H1 (cell line): ENCODE data around the gene GHRH. TPM values are rescaled to one million over a fixed set of nuclear protein-coding genes. Genes with fewer than 3 reads are reported as not detected.

Source experiments
- CTCF ChIA-PET: fragments of 300-600 bp; sonication (Branson Sonifier 250); formaldehyde crosslinking; loops from one replicate; lab custom pipeline; 2021; ENCODE audit not compliant: partially characterized antibody; lab: Charles Lee
- POLR2A ChIA-PET: fragments of 300-600 bp; sonication (Branson Sonifier 250); formaldehyde crosslinking; loops from one replicate; lab custom pipeline; 2021; ENCODE audit warnings: inconsistent platforms; ENCODE audit not compliant: partially characterized antibody; lab: Charles Lee
- DNase-seq, 2 experiments: peaks; one replicate each; pipeline versions ENCODE4 v3.0.0 to v3.0.0-alpha.2; 2010 to 2022; ENCODE audit warnings: low spot score in 2 of 2, low read depth in 1 of 2, mixed read lengths in 1 of 2
- FAIRE-seq: peaks from 2 replicates; lab custom pipeline; 2011; peaks lifted over from hg19 to GRCh38; lab: Jason Lieb, UNC
- H2AFZ ChIP-seq: 2 replicates; pipeline ENCODE4 v1.8.1; 2012; ENCODE audit warnings: low read length, inconsistent platforms
- H2AK5ac ChIP-seq: 2 replicates; pipeline ENCODE4 v1.6.1; 2013; ENCODE audit warnings: low read depth, low read length
- H2BK120ac ChIP-seq: replicated peaks from 2 replicates; pipeline ENCODE3; 2013; ENCODE audit warnings: low read depth, low read length, inconsistent platforms
- H2BK12ac ChIP-seq: 2 replicates; pipeline ENCODE4 v1.6.1; 2013; ENCODE audit warnings: low read depth, low read length
- H2BK15ac ChIP-seq: 2 replicates; pipeline ENCODE4 v1.6.1; 2013; ENCODE audit warnings: low read length
- H2BK20ac ChIP-seq: 2 replicates; pipeline ENCODE4 v1.6.1; 2013; ENCODE audit warnings: low read length
- H2BK5ac ChIP-seq: 2 replicates; pipeline ENCODE4 v1.6.1; 2013; ENCODE audit warnings: low read depth, low read length
- H3K14ac ChIP-seq: 2 replicates; pipeline ENCODE4 v1.6.1; 2013; ENCODE audit warnings: inconsistent platforms; ENCODE audit not compliant: insufficient read length
- H3K18ac ChIP-seq: 2 replicates; pipeline ENCODE4 v1.6.1; 2013; ENCODE audit warnings: low read length; ENCODE audit errors: extremely low read depth
- H3K23ac ChIP-seq: 2 replicates; pipeline ENCODE4 v1.6.1; 2013; ENCODE audit warnings: inconsistent platforms; ENCODE audit not compliant: insufficient read length
- H3K23me2 ChIP-seq: 2 replicates; pipeline ENCODE4 v1.6.1; 2013; ENCODE audit warnings: low read depth, low read length
- H3K27ac ChIP-seq: 2 replicates; pipeline ENCODE4 v1.6.1; 2011; ENCODE audit warnings: low read depth, low read length, inconsistent platforms
- H3K27me3 ChIP-seq, 4 experiments: replicated peaks in 1 of 4; 1 replicate in 1 of 4; 2 replicates in 3 of 4; pipeline versions ENCODE4 v1.6.1 to v1.8.1; 2011 to 2013; ENCODE audit warnings: low read length in 3 of 4, mild to moderate bottlenecking in 3 of 4, inconsistent platforms in 2 of 4, mixed read lengths in 2 of 4, moderate library complexity in 1 of 4; ENCODE audit not compliant: control insufficient read depth in 3 of 4, insufficient read depth in 3 of 4; ENCODE audit errors: extremely low read depth in 1 of 4
- H3K36me3 ChIP-seq, 4 experiments: 2 replicates each; pipeline versions ENCODE4 v1.6.1 to v1.8.1; 2011 to 2013; ENCODE audit warnings: mild to moderate bottlenecking in 4 of 4, low read length in 3 of 4, moderate library complexity in 2 of 4, control low read depth in 1 of 4, inconsistent platforms in 1 of 4; ENCODE audit not compliant: insufficient read depth in 4 of 4, control insufficient read depth in 2 of 4
- H3K4ac ChIP-seq: replicated peaks from 2 replicates; pipeline ENCODE3; 2013; ENCODE audit warnings: low read length, low read depth, mixed read lengths, inconsistent platforms; ENCODE audit not compliant: insufficient read length
- H3K4me1 ChIP-seq, 4 experiments: replicated peaks in 1 of 4; 1 replicate in 1 of 4; 2 replicates in 3 of 4; pipeline versions ENCODE4 v1.6.1 to v1.8.1; 2011 to 2013; ENCODE audit warnings: low read length in 3 of 4, inconsistent platforms in 2 of 4, mixed read lengths in 1 of 4; ENCODE audit not compliant: insufficient read depth in 4 of 4, control insufficient read depth in 3 of 4
- H3K4me2 ChIP-seq, 2 experiments: 2 replicates each; pipeline versions ENCODE4 v1.6.1 to v1.8.1; 2011 to 2013; ENCODE audit warnings: low read depth in 2 of 2, low read length in 2 of 2, control low read depth in 1 of 2, inconsistent platforms in 1 of 2, mild to moderate bottlenecking in 1 of 2; ENCODE audit not compliant: insufficient read depth in 1 of 2
- H3K4me3 ChIP-seq, 4 experiments: fragments of 200-600, 300-600 bp in 1 of 4; sonication (generic), shearing (Covaris generic), sonication (Bioruptor Twin) in 1 of 4; 2 replicates each; pipeline versions ENCODE4 v1.5.1 to v1.8.1; 2011 to 2016; ENCODE audit warnings: low read length in 4 of 4, low read depth in 3 of 4, control low read depth in 2 of 4, inconsistent platforms in 2 of 4, mild to moderate bottlenecking in 2 of 4, mixed read lengths in 1 of 4, moderate library complexity in 1 of 4; ENCODE audit not compliant: insufficient read depth in 2 of 4; ENCODE audit errors: extremely low read depth in 1 of 4
- H3K56ac ChIP-seq: replicated peaks from 2 replicates; pipeline ENCODE3; 2013; ENCODE audit warnings: low read depth, mild to moderate bottlenecking, mixed read lengths, low read length, inconsistent platforms; ENCODE audit not compliant: insufficient read length
- H3K79me1 ChIP-seq: 2 replicates; pipeline ENCODE4 v1.6.1; 2013; ENCODE audit warnings: low read depth, low read length, control low read depth
- H3K79me2 ChIP-seq, 2 experiments: 2 replicates each; pipeline versions ENCODE4 v1.6.1 to v1.8.1; 2012 to 2013; ENCODE audit warnings: low read length in 2 of 2, mild to moderate bottlenecking in 2 of 2, inconsistent platforms in 1 of 2; ENCODE audit not compliant: insufficient read depth in 2 of 2, control insufficient read depth in 1 of 2
- H3K9ac ChIP-seq, 4 experiments: replicated peaks in 1 of 4; 1 replicate in 1 of 4; 2 replicates in 3 of 4; pipeline versions ENCODE4 v1.6.1 to v1.8.1; 2011 to 2013; ENCODE audit warnings: low read depth in 3 of 4, low read length in 3 of 4, control low read depth in 2 of 4, mild to moderate bottlenecking in 2 of 4, moderate library complexity in 2 of 4, inconsistent platforms in 1 of 4; ENCODE audit errors: extremely low read depth in 1 of 4
- H3K9me3 ChIP-seq, 2 experiments: 2 replicates each; pipeline versions ENCODE4 v1.6.1 to v1.8.1; 2012 to 2013; ENCODE audit warnings: mild to moderate bottlenecking in 2 of 2, moderate library complexity in 2 of 2, control low read depth in 1 of 2, inconsistent platforms in 1 of 2, low read depth in 1 of 2, low read length in 1 of 2, mixed read lengths in 1 of 2; ENCODE audit not compliant: insufficient read depth in 2 of 2
- H4K20me1 ChIP-seq, 2 experiments: replicated peaks in 1 of 2; 2 replicates each; pipeline versions ENCODE3 to v1.8.1; 2011 to 2013; ENCODE audit warnings: inconsistent platforms in 2 of 2, low read length in 2 of 2, mild to moderate bottlenecking in 1 of 2; ENCODE audit not compliant: insufficient read depth in 2 of 2, control insufficient read depth in 1 of 2
- H4K5ac ChIP-seq: 2 replicates; pipeline ENCODE4 v1.6.1; 2013; ENCODE audit warnings: low read length, low read depth, mixed read lengths, inconsistent platforms; ENCODE audit not compliant: insufficient read length
- H4K8ac ChIP-seq: 2 replicates; pipeline ENCODE4 v1.8.0; 2013; ENCODE audit warnings: mild to moderate bottlenecking, moderate library complexity, low read length, inconsistent platforms; ENCODE audit not compliant: insufficient read depth; ENCODE audit errors: extremely low read depth
- H4K91ac ChIP-seq: replicated peaks from 2 replicates; pipeline ENCODE3; 2013; ENCODE audit warnings: low read length, mixed read lengths, inconsistent platforms; ENCODE audit not compliant: insufficient read length
- CTCF ChIP-seq, 3 experiments: IDR thresholded peaks; 1 replicate in 2 of 3; 2 replicates in 1 of 3; pipeline versions ENCODE4 v1.5.1 to v1.6.1; 2011; ENCODE audit warnings: low read length in 3 of 3, mild to moderate bottlenecking in 3 of 3, inconsistent platforms in 2 of 3, low read depth in 1 of 3, moderate library complexity in 1 of 3; ENCODE audit not compliant: insufficient read depth in 1 of 3; ENCODE audit errors: control extremely low read depth in 1 of 3
- RXRA ChIP-seq: IDR thresholded peaks from 2 replicates; pipeline ENCODE4 v1.6.1; 2011; ENCODE audit warnings: low read depth, mild to moderate bottlenecking, low read length, moderate library complexity; ENCODE audit not compliant: insufficient read depth
- SIRT6 ChIP-seq: IDR thresholded peaks from one replicate; pipeline ENCODE4 v1.7.1; 2012; ENCODE audit warnings: low read length, inconsistent platforms
- SRF ChIP-seq: IDR thresholded peaks from 2 replicates; pipeline ENCODE4 v1.6.1; 2011; ENCODE audit warnings: mild to moderate bottlenecking, low read depth, low read length, moderate library complexity
- SUZ12 ChIP-seq: fragments of 200-600 bp; sonication (generic); IDR thresholded peaks from 2 replicates; pipeline ENCODE4 v1.6.1; 2012; ENCODE audit warnings: mild to moderate bottlenecking, inconsistent platforms, low read length, moderate library complexity, mixed read lengths
- WGBS, 2 experiments: shearing (Covaris generic) in 1 of 2; methylation state at CpG; one replicate each; pipeline versions ENCODE4 v1.1.6 to v1.1.7; 2013 to 2015; ENCODE audit warnings: low lambda C conversion rate in 2 of 2, mixed read lengths in 2 of 2, inconsistent platforms in 1 of 2, low coverage in 1 of 2, missing lambda C conversion rate in 1 of 2; ENCODE audit not compliant: insufficient replicate concordance in 2 of 2, insufficient coverage in 1 of 2, insufficient read length in 1 of 2; ENCODE audit errors: extremely low coverage in 1 of 2, missing lambda C conversion rate in 1 of 2; 5-methylcytosine and 5-hydroxymethylcytosine counted together
- polyA plus RNA-seq, 7 experiments: library from polyadenylated mRNA; depleted of rRNA in 3 of 7; stranded (reverse) in 5 of 7; unstranded in 2 of 7; fragments of >200 nt in 5 of 7; fragments of 200-250 nt in 2 of 7; gene quantifications; 1 replicate in 5 of 7; 2 replicates in 1 of 7; 4 replicates in 1 of 7; pipeline versions ENCODE4 v1.2.1 to v1.2.3, GENCODE V29; 2011 to 2013; ENCODE audit warnings: missing spikeins in 2 of 7, mixed read lengths in 2 of 7
- total RNA-seq: library from RNA; stranded (reverse); fragmentation: NEBNext Ultra II Directional; extraction: Animal tissue kit (Norgen Biotek cat#: 25700); gene quantifications from 2 replicates; pipeline ENCODE4 v1.2.1, GENCODE V29; 2021

Gene GHRH
- total and polyA plus RNA-seq, 2 of the 8 experiments (the other 6 are each of a cell fraction or from before 2014, with no cell fraction given) = not detected

GRCh38 chr20:37302981-37303380 lies 41.4 kb upstream of the GHRH start:
- Histone ChIP-seq H3K4me2 (no peak overlapping the region), H3K56ac (no peak overlapping the region), H4K20me1 (no peaks in the 10 kb centered on the region), H3K9me3 (no peaks in the 10 kb centered on the region), H3K4me3 (no peak overlapping the region), H4K91ac (no peak overlapping the region), H3K18ac (no peak overlapping the region), H2BK120ac (no peak overlapping the region), H3K4me1 (peaks cover 0 to 4% (median 0%) of the 10 kb centered on the region in 4 experiments; a peak in 2 of 7 replicates), H2BK12ac (no peak overlapping the region), H2AK5ac (no peak overlapping the region), H2BK5ac (no peak overlapping the region), H3K27ac (no peak overlapping the region), H3K23me2 (no peaks in the 10 kb centered on the region), H2BK20ac (no peak overlapping the region), H3K9ac (no peak overlapping the region), H3K79me2 (peaks cover 0 to 7% of the 10 kb centered on the region in 2 experiments; a peak in 2 of 4 replicates), H3K23ac (no peak overlapping the region), H3K79me1 (peaks cover 13% of the 10 kb centered on the region), H3K14ac (no peak overlapping the region), H4K5ac (no peak overlapping the region), H2BK15ac (no peak overlapping the region), H3K27me3 (no peaks in the 10 kb centered on the region), H4K8ac (no peak overlapping the region), H3K4ac (no peak overlapping the region), H2AFZ (no peak overlapping the region), H3K36me3 (peaks cover 0 to 23% (median 11%) of the 10 kb centered on the region in 4 experiments; a peak in 6 of 8 replicates)
- CTCF ChIA-PET = interaction anchor here (0.6 to 1.6 kb wide), 4 partner anchors 12 to 672 kb away, joined by 3 to 7 read pairs (median 4); no protein-coding TSS in a partner anchor
- 84% methylated on average over 2 of the region's 2 CpGs; no CpG with 5 or more reads in 1 of the 2 experiments for WGBS, 2 experiments
- no peak for DNase-seq
- no peak for FAIRE-seq
- POLR2A ChIA-PET = interaction anchor here (0.7 to 1.4 kb wide), 3 partner anchors 9 to 77 kb away, joined by 3 to 4 read pairs (median 4); partner anchors contain the start of gene MANBAL
- no peak for TF ChIP-seq SUZ12
- TF ChIP-seq SIRT6 = no peak
- TF ChIP-seq RXRA = no peak
- TF ChIP-seq SRF = no peak
- TF ChIP-seq CTCF (IDR thresholded peaks at IDR 0.05; ENCODE audit: control extremely low read depth in 1 of 3, insufficient read depth in 1 of 3, low read depth in 1 of 3, low read length in 3 of 3) = no peak
